Mucosa of descending colon (tissue), 3 donors: ENCODE results near the gene HS6ST1. TPM values are rescaled to one million over a fixed set of nuclear protein-coding genes. Genes with fewer than 3 reads are reported as not detected.

Experiments
- ATAC-seq: fragments of 200-7000 bp; cut with Tn5 transposase; one replicate; pipeline ENCODE4 v1.9.1; 2020; ENCODE audit warnings: mild to moderate bottlenecking, moderate library complexity
- DNase-seq, 3 donors: peaks; one replicate each; pipeline ENCODE4 v3.0.0-alpha.2; 2020
- H3K36me3 ChIP-seq: fragments of 200-600 bp; one replicate; pipeline ENCODE4 v1.8.0; 2021; ENCODE audit warnings: low read depth, mild to moderate bottlenecking
- H3K4me1 ChIP-seq: fragments of 200-600 bp; one replicate; pipeline ENCODE4 v1.8.0; 2021; ENCODE audit warnings: low read depth, mild to moderate bottlenecking
- H3K4me3 ChIP-seq: fragments of 200-600 bp; one replicate; pipeline ENCODE4 v1.8.0; 2021; ENCODE audit warnings: mild to moderate bottlenecking
- H3K9me3 ChIP-seq: fragments of 200-600 bp; one replicate; pipeline ENCODE4 v1.8.0; 2021; ENCODE audit warnings: mild to moderate bottlenecking
- intact Hi-C, 2 donors: fragments of 100-400 bp; cut with DNase I in 1 of 2; cut with micrococcal nuclease in 1 of 2; formaldehyde crosslinking; loops; one replicate each; pipeline versions ENCODE4 v1.11.0 to v1.11.1; 2022; cut with DNase I, micrococcal nuclease
- total RNA-seq, 3 donors: library from RNA; stranded (reverse); fragmentation: NEBNext Ultra II Directional in 2 of 3; extraction: Animal tissue kit (Norgen Biotek cat#: 25700) in 2 of 3; gene quantifications; one replicate each; pipeline versions ENCODE4 v1.2.1 to v1.2.4, GENCODE V29; 2021 to 2023
- TF ChIP-seq, protein P1 (sequence below): fragments of 200-600 bp; IDR thresholded peaks from one replicate; pipeline ENCODE4 v1.8.0; 2022; ENCODE audit warnings: antibody characterized with exemption, mild to moderate bottlenecking
- donor health status: DM: no; HTN: no; CAD: no; lungs with moderate emphysema.
- donor health status: DM: no; HTN: no; CAD: no.
- donor health status: DM: no; HTN: yes; CAD: no.

The HS6ST1 gene
- total RNA-seq, 3 donors from 2014 or later, result 30.8 to 39.6 (median 32.2) TPM

DNA sequence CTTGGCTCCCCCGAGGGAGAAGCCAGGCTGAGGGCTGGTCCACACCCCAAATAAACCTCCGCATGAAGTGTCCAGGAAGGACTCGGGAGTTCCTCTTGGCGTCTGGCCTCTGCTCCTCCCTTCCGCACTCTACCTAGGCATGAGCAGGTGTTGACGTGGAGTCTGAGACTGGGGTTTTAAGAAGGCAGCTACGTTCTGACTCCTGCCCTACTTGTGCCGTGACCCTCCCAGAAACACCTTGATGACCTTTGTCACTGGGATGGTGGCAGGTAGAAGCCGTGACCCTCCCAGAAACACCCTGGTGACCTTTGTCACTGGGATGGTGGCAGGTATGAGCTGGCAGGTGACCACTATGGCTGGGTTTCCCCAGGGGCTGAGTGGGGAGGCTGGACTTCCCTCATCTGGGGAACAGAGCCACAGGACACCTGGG, 54.8 kb downstream of the HS6ST1 start:
- H3K36me3 ChIP-seq, result no peaks in the 10 kb centered on the region
- DNase-seq (peak in 2 of 3 donors; percentile 61), ATAC-seq (peak; percentile 90)
- intact Hi-C loops, result no loop called here
- no peak overlapping the region for H3K4me3 ChIP-seq
- H3K4me1 ChIP-seq, result peaks cover 4% of the 10 kb centered on the region
- TF ChIP-seq, protein P1, sequence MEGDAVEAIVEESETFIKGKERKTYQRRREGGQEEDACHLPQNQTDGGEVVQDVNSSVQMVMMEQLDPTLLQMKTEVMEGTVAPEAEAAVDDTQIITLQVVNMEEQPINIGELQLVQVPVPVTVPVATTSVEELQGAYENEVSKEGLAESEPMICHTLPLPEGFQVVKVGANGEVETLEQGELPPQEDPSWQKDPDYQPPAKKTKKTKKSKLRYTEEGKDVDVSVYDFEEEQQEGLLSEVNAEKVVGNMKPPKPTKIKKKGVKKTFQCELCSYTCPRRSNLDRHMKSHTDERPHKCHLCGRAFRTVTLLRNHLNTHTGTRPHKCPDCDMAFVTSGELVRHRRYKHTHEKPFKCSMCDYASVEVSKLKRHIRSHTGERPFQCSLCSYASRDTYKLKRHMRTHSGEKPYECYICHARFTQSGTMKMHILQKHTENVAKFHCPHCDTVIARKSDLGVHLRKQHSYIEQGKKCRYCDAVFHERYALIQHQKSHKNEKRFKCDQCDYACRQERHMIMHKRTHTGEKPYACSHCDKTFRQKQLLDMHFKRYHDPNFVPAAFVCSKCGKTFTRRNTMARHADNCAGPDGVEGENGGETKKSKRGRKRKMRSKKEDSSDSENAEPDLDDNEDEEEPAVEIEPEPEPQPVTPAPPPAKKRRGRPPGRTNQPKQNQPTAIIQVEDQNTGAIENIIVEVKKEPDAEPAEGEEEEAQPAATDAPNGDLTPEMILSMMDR, result no peak
- no peaks in the 10 kb centered on the region for H3K9me3 ChIP-seq

DNA sequence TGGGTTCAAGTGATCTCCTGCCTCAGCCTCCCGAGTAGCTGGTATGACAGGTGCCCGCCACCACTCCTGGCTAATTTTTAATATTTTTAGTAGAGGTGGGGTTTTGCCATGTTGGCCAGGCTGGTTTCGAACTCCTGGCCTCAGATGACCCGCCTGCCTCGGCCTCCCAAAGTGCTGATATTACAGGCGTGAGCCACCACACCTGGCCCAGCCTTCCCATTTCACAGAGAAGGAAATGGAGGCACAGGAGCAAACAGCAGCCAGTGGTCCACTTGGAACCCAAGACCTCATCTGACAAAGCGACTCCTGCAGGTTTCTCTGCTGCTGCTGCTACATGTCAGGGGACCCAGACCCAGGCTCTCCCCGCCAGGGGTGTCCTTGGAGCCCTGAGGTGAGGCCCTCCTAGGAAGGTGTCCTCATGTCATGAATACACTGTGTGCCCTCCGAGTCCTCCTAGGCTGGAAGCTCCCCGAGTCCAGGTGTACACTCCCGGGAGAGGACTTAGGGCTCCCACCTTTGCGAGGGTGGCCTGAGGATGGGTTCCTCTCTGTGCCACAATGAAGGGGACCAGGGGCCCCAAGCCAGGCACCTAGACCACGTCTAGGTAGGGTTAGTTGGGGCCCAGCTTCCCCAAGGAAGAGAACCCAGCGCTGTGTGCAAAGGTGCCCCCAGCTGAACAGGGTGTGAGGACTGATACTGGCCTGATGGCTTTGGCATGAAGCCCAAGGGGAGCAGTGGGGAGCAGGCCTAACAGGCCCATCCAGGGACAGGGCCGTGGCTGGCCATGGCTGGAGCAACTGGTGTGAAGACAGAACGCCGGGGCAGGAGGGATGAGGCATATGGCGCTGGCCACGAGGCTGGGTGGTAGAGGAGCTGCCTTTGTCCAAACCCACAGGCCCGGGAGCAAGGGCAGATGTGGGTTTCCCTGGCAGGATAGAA, 56.1 kb downstream of the HS6ST1 start:
- Histone ChIP-seq H3K9me3 (no peaks in the 10 kb centered on the region), H3K36me3 (no peaks in the 10 kb centered on the region), H3K4me3 (no peak overlapping the region), H3K4me1 (peaks cover 4% of the 10 kb centered on the region)
- intact Hi-C loops, result no loop called here
- no peak for ATAC-seq
- TF ChIP-seq, protein P1, result no peak
- DNase-seq, result no peak

DNA sequence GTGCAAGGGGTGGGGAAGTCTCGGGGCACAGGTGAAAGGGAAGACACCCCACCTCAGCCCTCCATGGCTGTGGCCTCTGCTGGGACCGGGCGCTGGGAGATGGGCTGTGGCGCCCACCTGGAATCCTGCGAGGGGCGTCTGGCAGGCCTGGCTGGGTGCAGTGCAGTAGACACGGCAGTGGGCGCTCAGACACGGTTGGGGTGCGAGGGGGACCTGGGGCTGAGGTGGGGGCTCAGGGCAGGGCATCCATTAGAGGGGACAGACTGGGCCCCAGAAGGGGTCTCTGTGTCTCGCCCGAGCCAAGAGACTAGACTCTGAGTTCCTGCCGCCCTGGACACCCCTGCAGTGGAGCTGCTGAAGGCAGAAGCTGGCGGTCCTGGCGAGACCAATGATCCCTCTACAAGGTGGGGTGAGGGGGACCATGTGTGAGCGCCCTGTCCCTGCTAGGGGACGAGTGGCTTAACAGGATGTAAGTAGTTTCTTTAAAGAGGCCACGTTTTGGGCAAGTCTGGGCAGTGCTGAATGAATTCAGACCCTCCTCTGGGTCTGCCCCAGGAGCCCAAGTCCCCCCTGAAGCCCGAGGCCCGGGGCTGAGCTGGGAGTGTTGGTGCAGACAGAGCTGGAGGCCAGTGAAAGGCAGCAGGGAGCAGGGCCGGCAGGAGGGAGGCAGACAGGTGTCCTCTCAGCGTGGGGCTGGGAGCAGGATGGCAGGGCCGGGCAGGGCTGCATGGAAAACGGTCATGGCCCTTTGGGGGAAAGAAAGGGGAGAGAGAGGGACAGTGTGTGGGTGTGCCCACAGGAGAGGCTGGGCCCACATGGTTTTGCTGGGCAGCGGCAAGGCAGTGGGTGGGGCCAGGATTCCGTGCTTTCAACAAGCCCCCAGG, 57.2 kb downstream of the HS6ST1 start:
- intact Hi-C loops, result no loop called here
- H3K36me3 ChIP-seq, result no peaks in the 10 kb centered on the region
- TF ChIP-seq, protein P1, result no peak
- no peak for DNase-seq
- H3K9me3 ChIP-seq, result no peaks in the 10 kb centered on the region
- ATAC-seq, result no peak
- H3K4me1 ChIP-seq, result peaks cover 4% of the 10 kb centered on the region
- H3K4me3 ChIP-seq, result no peak overlapping the region

DNA sequence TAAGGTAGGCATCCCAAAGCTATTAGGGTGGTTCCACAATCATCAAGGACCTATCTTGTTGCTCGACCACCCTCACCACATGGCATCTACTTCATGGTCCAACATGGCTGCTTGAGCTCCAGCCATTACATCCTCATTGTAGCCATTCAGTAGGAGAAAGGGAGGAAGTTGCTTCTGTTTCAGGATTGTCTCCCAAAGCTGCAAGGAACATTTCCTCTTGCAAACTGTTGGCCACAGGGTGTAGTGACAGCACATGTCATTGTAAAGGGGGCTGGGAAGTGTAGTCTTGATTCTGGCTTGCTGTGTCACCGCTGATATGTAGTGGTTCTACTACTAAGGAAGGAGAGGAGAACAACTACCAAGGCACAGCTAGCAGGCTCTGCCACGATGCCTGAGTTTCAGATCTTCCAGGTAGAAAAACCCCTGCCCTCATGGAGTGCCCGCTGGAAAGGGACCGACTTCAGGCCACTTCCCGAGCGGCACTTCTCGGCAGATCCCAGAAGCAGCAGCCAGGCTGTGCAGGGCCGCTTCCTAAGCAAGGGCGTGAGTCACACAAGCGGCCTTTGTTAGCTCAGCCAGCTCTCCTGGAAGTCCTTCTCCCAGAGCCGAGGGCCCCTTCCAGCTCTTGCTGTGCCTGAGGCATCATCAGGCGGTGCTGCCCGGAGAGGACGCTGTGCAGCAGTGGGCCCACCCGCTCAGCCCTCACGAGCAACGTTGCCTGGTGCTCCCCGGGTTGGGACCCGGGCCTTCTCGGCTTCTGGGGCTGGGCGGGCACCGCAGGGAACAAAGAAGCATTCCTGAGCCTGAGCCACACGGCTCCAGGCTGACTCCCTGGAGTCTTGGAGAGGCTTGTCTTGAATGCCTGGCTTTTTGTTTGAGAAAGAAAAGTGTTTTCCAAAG, 58.2 kb downstream of the HS6ST1 start:
- intact Hi-C loops, result no loop called here
- Histone ChIP-seq H3K4me1 (peaks cover 4% of the 10 kb centered on the region), H3K9me3 (no peaks in the 10 kb centered on the region), H3K4me3 (no peak overlapping the region), H3K36me3 (no peaks in the 10 kb centered on the region)
- DNase-seq (peak in 1 of 3 donors; percentile 60), ATAC-seq (no peak)
- TF ChIP-seq, protein P1, result no peak

DNA sequence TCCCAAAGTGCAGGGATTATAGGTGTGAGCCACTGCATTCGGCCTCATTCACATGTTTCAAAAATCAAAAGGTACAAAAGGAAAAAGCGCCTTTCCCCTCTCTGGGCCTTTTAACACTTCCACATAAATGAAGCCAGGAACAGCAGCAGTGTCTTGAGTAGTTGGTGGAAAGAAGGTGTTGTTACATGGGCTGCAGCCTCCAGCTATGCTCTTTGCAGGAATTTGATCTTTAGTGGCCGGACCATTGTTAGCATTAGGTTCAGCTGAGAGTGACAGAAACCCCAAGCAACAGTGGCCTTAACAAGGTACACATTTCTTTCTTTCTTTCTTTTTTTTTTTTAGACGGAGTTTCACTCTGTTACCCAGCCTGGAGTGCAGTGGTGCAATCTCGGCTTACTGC, 59.1 kb downstream of the HS6ST1 start:
- no peak overlapping the region for H3K4me3 ChIP-seq
- intact Hi-C loops, result no loop called here
- no peaks in the 10 kb centered on the region for H3K9me3 ChIP-seq
- TF ChIP-seq, protein P1, result no peak
- DNase-seq (no peak), ATAC-seq (no peak)
- no peaks in the 10 kb centered on the region for H3K36me3 ChIP-seq
- peaks cover 4% of the 10 kb centered on the region for H3K4me1 ChIP-seq
